Calu3 (cell line): Measurements from ENCODE around the gene LRMDA. TPM values are rescaled to one million over a fixed set of nuclear protein-coding genes. Genes with fewer than 3 reads are reported as not detected.

ENCODE experiments used
- BruUV-seq: library from RNA; stranded (reverse); fragments of 400-500 nt; replicated peaks from 2 replicates; lab custom pipeline; 2021; lab: Mats Ljungman, UMichigan
- CTCF ChIA-PET: fragments of 300-600 bp; sonication (Branson Sonifier 250); formaldehyde crosslinking; loops from one replicate; lab custom pipeline; 2022; ENCODE audit warnings: antibody characterized with exemption; lab: Charles Lee
- DNase-seq: peaks from one replicate; pipeline ENCODE4 v3.0.0; 2022
- H3K27ac Mint-ChIP-seq: one replicate; pipeline ENCODE4 v1.8.0; 2022; ENCODE audit warnings: mixed read lengths; ENCODE audit not compliant: unreplicated experiment
- H3K27me3 Mint-ChIP-seq: one replicate; pipeline ENCODE4 v1.8.0; 2022; ENCODE audit warnings: mixed read lengths; ENCODE audit not compliant: unreplicated experiment
- H3K36me3 Mint-ChIP-seq: one replicate; pipeline ENCODE4 v1.8.0; 2022; ENCODE audit warnings: mild to moderate bottlenecking, moderate library complexity, mixed read lengths; ENCODE audit not compliant: insufficient read depth, unreplicated experiment
- H3K4me1 Mint-ChIP-seq: one replicate; pipeline ENCODE4 v1.8.0; 2022; ENCODE audit warnings: mild to moderate bottlenecking, low read depth, mixed read lengths; ENCODE audit not compliant: unreplicated experiment
- H3K4me3 Mint-ChIP-seq: one replicate; pipeline ENCODE4 v1.8.0; 2022; ENCODE audit warnings: mild to moderate bottlenecking, low read depth, moderate library complexity, mixed read lengths; ENCODE audit not compliant: unreplicated experiment
- H3K9me3 Mint-ChIP-seq: one replicate; pipeline ENCODE4 v1.8.0; 2022; ENCODE audit warnings: low read depth, mixed read lengths; ENCODE audit not compliant: unreplicated experiment
- intact Hi-C: fragments of 100-400 bp; cut with micrococcal nuclease; formaldehyde crosslinking; loops from one replicate; pipeline ENCODE4 v1.10.0; 2022; ENCODE audit not compliant: unreplicated experiment
- total RNA-seq: library from RNA; stranded (reverse); gene quantifications from 2 replicates; pipeline ENCODE4 v1.2.3, GENCODE V29; 2022
- TF ChIP-seq, protein P1 (sequence below): fragments of 200-600 bp; IDR thresholded peaks from one replicate; pipeline ENCODE4 v1.8.0; 2022; ENCODE audit warnings: antibody characterized with exemption; ENCODE audit not compliant: unreplicated experiment

Gene LRMDA
- total RNA-seq, 1 experiment from 2014 or later = 7.6 TPM

DNA sequence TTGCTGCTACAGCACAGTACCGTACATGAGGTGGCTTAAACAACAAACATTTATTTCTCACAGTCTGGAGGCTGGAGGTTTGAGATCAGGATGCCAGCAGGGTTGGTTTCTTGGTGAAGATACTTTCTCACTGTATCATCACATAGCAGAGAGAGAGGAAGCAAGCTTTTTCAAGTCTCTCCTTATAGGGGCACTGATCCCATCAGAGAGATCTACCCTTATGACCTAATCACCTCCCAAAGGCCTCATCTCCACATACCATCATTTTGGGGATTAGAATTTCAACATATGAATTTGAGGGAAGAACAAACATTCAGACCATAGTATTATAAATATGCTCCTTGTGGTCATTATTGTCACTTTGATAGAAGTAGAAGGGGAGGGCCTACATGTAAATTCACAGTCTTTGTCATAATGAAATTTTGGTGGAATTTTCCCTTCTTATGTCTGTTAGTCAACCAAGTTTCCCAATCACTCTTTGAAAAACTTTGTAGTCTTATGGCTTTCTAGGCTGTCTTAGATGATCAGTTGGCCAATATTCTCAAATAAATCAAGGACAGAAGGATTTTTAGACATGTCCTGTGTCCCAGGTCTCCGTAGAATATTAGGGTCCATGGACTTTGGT lies 606.2 kb downstream of the LRMDA start:
- H3K4me1 Mint-ChIP-seq = peaks cover 20% of the 10 kb centered on the region
- BruUV-seq = no TSS peak
- H3K36me3 Mint-ChIP-seq = no peaks in the 10 kb centered on the region
- DNase-seq = no peak
- H3K9me3 Mint-ChIP-seq = no peaks in the 10 kb centered on the region
- H3K4me3 Mint-ChIP-seq = no peak overlapping the region
- H3K27ac Mint-ChIP-seq = no peak overlapping the region
- TF ChIP-seq, protein P1, sequence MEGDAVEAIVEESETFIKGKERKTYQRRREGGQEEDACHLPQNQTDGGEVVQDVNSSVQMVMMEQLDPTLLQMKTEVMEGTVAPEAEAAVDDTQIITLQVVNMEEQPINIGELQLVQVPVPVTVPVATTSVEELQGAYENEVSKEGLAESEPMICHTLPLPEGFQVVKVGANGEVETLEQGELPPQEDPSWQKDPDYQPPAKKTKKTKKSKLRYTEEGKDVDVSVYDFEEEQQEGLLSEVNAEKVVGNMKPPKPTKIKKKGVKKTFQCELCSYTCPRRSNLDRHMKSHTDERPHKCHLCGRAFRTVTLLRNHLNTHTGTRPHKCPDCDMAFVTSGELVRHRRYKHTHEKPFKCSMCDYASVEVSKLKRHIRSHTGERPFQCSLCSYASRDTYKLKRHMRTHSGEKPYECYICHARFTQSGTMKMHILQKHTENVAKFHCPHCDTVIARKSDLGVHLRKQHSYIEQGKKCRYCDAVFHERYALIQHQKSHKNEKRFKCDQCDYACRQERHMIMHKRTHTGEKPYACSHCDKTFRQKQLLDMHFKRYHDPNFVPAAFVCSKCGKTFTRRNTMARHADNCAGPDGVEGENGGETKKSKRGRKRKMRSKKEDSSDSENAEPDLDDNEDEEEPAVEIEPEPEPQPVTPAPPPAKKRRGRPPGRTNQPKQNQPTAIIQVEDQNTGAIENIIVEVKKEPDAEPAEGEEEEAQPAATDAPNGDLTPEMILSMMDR = no peak
- no peaks in the 10 kb centered on the region for H3K27me3 Mint-ChIP-seq
- intact Hi-C loops = loop anchor here (2.0 to 10.0 kb wide), 3 partner anchors 637 to 947 kb away; partner anchors contain the start of gene ZNF503
- CTCF ChIA-PET = interaction anchor here (1.1 to 2.3 kb wide), 3 partner anchors 11 to 636 kb away, joined by 3 to 12 read pairs (median 4); partner anchors contain the start of gene ZNF503

GRCh38 chr10:76038696-76039095 lies 607.3 kb downstream of the LRMDA start:
- TF ChIP-seq, protein P1 = no peak
- no peaks in the 10 kb centered on the region for H3K36me3 Mint-ChIP-seq
- no peaks in the 10 kb centered on the region for H3K27me3 Mint-ChIP-seq
- peaks cover 12% of the 10 kb centered on the region for H3K4me1 Mint-ChIP-seq
- CTCF ChIA-PET = interaction anchor here (0.6 kb wide), 1 partner anchor 179 kb away, joined by 6 read pairs; no protein-coding TSS in a partner anchor
- H3K9me3 Mint-ChIP-seq = no peaks in the 10 kb centered on the region
- H3K27ac Mint-ChIP-seq = no peak overlapping the region
- no TSS peak for BruUV-seq
- H3K4me3 Mint-ChIP-seq = no peak overlapping the region
- DNase-seq = no peak
- intact Hi-C loops = loop anchor here (10.0 kb wide), 2 partner anchors 774 to 946 kb away; no protein-coding TSS in a partner anchor

DNA sequence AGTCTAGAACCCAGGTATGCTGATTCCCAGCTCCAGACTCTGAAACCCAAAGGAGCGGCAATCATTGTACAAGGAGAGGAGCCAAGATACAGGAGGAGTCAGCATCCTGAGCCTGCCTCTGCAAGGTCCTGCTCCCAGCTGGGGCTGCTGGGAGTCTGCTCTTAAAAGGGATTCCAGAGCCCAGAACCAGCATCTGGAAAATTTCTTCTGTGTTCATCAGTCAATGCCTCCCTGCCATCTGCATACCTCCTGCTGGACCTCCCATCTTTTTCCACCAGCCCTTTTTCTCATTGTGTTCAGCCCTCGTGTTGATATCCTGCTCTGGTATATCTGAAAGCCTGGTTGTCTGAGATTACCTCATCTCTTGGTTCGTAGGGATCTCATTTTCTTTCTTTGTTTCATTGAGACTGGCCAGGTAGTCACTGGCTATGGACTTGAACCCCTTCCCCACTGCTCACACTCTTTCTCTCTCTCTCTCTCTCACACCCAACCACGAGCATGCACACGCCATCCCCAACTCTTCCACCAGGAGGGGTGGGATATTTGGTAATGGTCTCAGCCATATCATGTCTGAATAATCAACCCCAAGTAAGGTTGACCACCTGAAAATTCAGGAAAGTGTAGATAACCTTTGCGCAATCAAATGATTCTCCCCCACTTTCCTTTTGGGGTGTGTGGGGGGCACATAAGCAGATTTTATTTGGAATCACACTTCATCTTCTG lies 608.8 kb downstream of the LRMDA start:
- H3K36me3 Mint-ChIP-seq = no peaks in the 10 kb centered on the region
- TF ChIP-seq, protein P1 = peak; percentile 21
- no peak for DNase-seq
- no peaks in the 10 kb centered on the region for H3K9me3 Mint-ChIP-seq
- intact Hi-C loops = no loop called here
- H3K4me1 Mint-ChIP-seq = peaks cover 6% of the 10 kb centered on the region
- BruUV-seq = no TSS peak
- no peak overlapping the region for H3K4me3 Mint-ChIP-seq
- CTCF ChIA-PET = no interaction called here
- H3K27ac Mint-ChIP-seq = no peak overlapping the region
- H3K27me3 Mint-ChIP-seq = peaks cover 14% of the 10 kb centered on the region

- H3K9me3 Mint-ChIP-seq = no peaks in the 10 kb centered on the region
- H3K4me3 Mint-ChIP-seq = no peak overlapping the region
- no peak for DNase-seq
- no TSS peak for BruUV-seq
- CTCF ChIA-PET = no interaction called here
- TF ChIP-seq, protein P1 = no peak
- peaks cover 19% of the 10 kb centered on the region for H3K27me3 Mint-ChIP-seq
- peaks cover 6% of the 10 kb centered on the region for H3K4me1 Mint-ChIP-seq
- no peaks in the 10 kb centered on the region for H3K36me3 Mint-ChIP-seq
- intact Hi-C loops = no loop called here
- H3K27ac Mint-ChIP-seq = no peak overlapping the region
Observed at GRCh38 chr10:76040830-76041220, 609.4 kb downstream of the LRMDA start.
